A673 (cell line): Measurements from ENCODE around the gene ATRN. TPM values are rescaled to one million over a fixed set of nuclear protein-coding genes. Genes with fewer than 3 reads are reported as not detected.

Experiments
- BruUV-seq: library from RNA; stranded (reverse); fragments of 400-500 nt; replicated peaks from 2 replicates; lab custom pipeline; 2021; lab: Mats Ljungman, UMichigan
- CTCF ChIA-PET: fragments of 300-600 bp; sonication (Branson Sonifier 250); formaldehyde crosslinking; loops from one replicate; lab custom pipeline; 2022; ENCODE audit warnings: antibody characterized with exemption; lab: Charles Lee
- POLR2A ChIA-PET: fragments of 300-600 bp; sonication (Branson Sonifier 250); formaldehyde crosslinking; loops from one replicate; lab custom pipeline; 2022; ENCODE audit warnings: antibody characterized with exemption; ENCODE audit not compliant: low non-redundant PET; lab: Charles Lee
- DNase-seq: peaks from one replicate; pipeline ENCODE4 v3.0.0-alpha.2; 2015; ENCODE audit warnings: low spot score
- H3K27ac ChIP-seq: fragments of 200-600 bp; sonication (generic); 2 replicates; pipeline ENCODE4 v1.5.1; 2016; ENCODE audit warnings: mixed run types, low read depth, mild to moderate bottlenecking, mixed read lengths, antibody characterized with exemption, low read length; ENCODE audit not compliant: poor library complexity, severe bottlenecking
- H3K27me3 ChIP-seq: fragments of 200-600 bp; sonication (generic); replicated peaks from 2 replicates; pipeline ENCODE4 v1.6.1; 2017; ENCODE audit warnings: mixed run types, low read depth, mild to moderate bottlenecking, mixed read lengths, antibody characterized with exemption, low read length; ENCODE audit not compliant: insufficient read depth, poor library complexity
- H3K36me3 ChIP-seq: fragments of 200-600 bp; sonication (generic); 2 replicates; pipeline ENCODE4 v1.6.1; 2016; ENCODE audit warnings: mixed run types, mild to moderate bottlenecking, mixed read lengths, antibody characterized with exemption, low read length; ENCODE audit not compliant: insufficient read depth, poor library complexity, severe bottlenecking
- H3K4me1 ChIP-seq: fragments of 200-600 bp; sonication (generic); 2 replicates; pipeline ENCODE4 v1.6.1; 2017; ENCODE audit warnings: mixed run types, mild to moderate bottlenecking, mixed read lengths, antibody characterized with exemption, low read length; ENCODE audit not compliant: insufficient read depth, poor library complexity, severe bottlenecking
- H3K4me3 ChIP-seq: fragments of 200-600 bp; sonication (generic); 2 replicates; pipeline ENCODE4 v1.5.1; 2016; ENCODE audit warnings: low read depth, mixed run types, mild to moderate bottlenecking, mixed read lengths, low read length; ENCODE audit not compliant: poor library complexity, severe bottlenecking
- H3K9me3 ChIP-seq: fragments of 200-600 bp; sonication (generic); 2 replicates; pipeline ENCODE4 v1.6.1; 2016; ENCODE audit warnings: mixed run types, low read depth, mild to moderate bottlenecking, mixed read lengths, antibody characterized with exemption, low read length; ENCODE audit not compliant: poor library complexity, severe bottlenecking
- EZH2 ChIP-seq: fragments of 200-600 bp; sonication (generic); IDR thresholded peaks from 2 replicates; pipeline ENCODE4 v1.6.1; 2017; ENCODE audit warnings: borderline replicate concordance, low read depth, mild to moderate bottlenecking, mixed read lengths, antibody characterized with exemption, low read length; ENCODE audit not compliant: poor library complexity, severe bottlenecking
- intact Hi-C: fragments of 100-400 bp; cut with micrococcal nuclease; formaldehyde crosslinking; loops from one replicate; pipeline ENCODE4 v1.10.0; 2022; ENCODE audit not compliant: unreplicated experiment
- total RNA-seq: library from RNA; stranded (reverse); gene quantifications from 2 replicates; pipeline ENCODE4 v1.2.3, GENCODE V29; 2021
- TF ChIP-seq, protein P1 (sequence below): fragments of 300-800, 200-600 bp; sonication (generic); conservative IDR thresholded peaks from 2 replicates; pipeline ENCODE4 v1.5.1; 2017; ENCODE audit warnings: low read depth, mild to moderate bottlenecking, antibody characterized with exemption, low read length, moderate library complexity, mixed read lengths

ATRN gene
- total RNA-seq, 1 experiment from 2014 or later = 27.1 TPM

GRCh38 chr20:3477861-3478544, 7.2 kb downstream of the ATRN start:
- ChIA-PET CTCF (no interaction called here), POLR2A (no interaction called here)
- no TSS peak for BruUV-seq
- Histone ChIP-seq H3K36me3 (no peaks in the 10 kb centered on the region), H3K4me1 (peaks cover 9% of the 10 kb centered on the region), H3K27me3 (no peaks in the 10 kb centered on the region), H3K4me3 (no peak overlapping the region), H3K27ac (no peak overlapping the region), H3K9me3 (no peaks in the 10 kb centered on the region)
- no peak for DNase-seq
- intact Hi-C loops = no loop called here
- TF ChIP-seq EZH2 = no peak
- TF ChIP-seq, protein P1, sequence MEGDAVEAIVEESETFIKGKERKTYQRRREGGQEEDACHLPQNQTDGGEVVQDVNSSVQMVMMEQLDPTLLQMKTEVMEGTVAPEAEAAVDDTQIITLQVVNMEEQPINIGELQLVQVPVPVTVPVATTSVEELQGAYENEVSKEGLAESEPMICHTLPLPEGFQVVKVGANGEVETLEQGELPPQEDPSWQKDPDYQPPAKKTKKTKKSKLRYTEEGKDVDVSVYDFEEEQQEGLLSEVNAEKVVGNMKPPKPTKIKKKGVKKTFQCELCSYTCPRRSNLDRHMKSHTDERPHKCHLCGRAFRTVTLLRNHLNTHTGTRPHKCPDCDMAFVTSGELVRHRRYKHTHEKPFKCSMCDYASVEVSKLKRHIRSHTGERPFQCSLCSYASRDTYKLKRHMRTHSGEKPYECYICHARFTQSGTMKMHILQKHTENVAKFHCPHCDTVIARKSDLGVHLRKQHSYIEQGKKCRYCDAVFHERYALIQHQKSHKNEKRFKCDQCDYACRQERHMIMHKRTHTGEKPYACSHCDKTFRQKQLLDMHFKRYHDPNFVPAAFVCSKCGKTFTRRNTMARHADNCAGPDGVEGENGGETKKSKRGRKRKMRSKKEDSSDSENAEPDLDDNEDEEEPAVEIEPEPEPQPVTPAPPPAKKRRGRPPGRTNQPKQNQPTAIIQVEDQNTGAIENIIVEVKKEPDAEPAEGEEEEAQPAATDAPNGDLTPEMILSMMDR = no peak

GRCh38 chr20:3479025-3479424, 8.2 kb downstream of the ATRN start:
- Histone ChIP-seq H3K9me3 (no peaks in the 10 kb centered on the region), H3K36me3 (no peaks in the 10 kb centered on the region), H3K27me3 (no peaks in the 10 kb centered on the region), H3K4me3 (no peak overlapping the region), H3K4me1 (peaks cover 16% of the 10 kb centered on the region), H3K27ac (no peak overlapping the region)
- TF ChIP-seq, protein P1 = no peak
- no peak for TF ChIP-seq EZH2
- DNase-seq = no peak
- POLR2A ChIA-PET = no interaction called here
- BruUV-seq = no TSS peak
- CTCF ChIA-PET = no interaction called here
- intact Hi-C loops = no loop called here

DNA sequence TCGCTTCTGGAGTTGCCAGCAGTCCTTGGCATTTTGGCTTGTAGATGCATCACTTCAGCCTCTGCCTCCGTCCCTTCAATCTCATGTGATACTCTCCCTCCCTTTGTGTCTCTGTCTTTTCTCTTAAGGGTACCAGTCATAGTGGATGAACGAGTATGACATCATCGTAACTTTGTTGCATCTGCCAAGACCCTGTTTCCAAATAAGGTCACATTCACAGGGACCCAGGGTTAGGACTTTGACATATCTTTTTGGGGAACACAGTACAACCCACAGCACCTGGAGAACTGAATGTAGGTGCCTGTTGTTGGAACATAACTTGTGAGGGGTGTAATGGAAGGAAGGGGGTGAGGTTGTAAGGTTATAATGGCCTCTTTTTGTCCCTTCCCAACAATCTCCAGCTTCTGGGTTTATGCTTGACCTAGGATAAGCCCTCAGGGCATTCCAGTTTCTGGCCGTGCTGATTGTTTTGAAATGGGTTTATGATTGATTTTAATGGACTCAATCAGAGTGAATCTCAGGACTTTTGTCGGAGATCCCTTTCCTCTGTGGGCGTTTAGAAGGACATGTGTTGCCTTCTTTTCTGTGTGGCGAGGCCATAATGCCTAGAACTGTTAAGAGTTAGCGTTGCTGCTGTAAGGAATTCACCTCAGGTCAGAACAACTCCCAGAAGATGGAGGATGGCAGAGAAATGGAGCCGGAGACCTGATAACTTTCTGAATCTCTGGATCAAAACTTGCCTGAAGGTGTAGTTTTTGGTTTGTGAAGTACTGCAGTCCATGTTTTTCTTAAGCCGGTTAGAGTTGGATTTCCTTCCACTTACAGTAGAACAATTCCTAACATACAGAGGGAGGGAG, 9.2 kb downstream of the ATRN start:
- intact Hi-C loops = no loop called here
- ChIA-PET CTCF (no interaction called here), POLR2A (no interaction called here)

More for the DNA sequence above, 9.2 kb downstream of the ATRN start:
- H3K4me3 ChIP-seq = no peak overlapping the region
- TF ChIP-seq EZH2 = no peak
- TF ChIP-seq, protein P1 = no peak
- no peak overlapping the region for H3K27ac ChIP-seq
- no peak for DNase-seq
- peaks cover 16% of the 10 kb centered on the region for H3K4me1 ChIP-seq
- no TSS peak for BruUV-seq
- H3K36me3 ChIP-seq = no peaks in the 10 kb centered on the region
- H3K27me3 ChIP-seq = no peaks in the 10 kb centered on the region
- no peaks in the 10 kb centered on the region for H3K9me3 ChIP-seq
